K562 (cell line): ENCODE measurements around the gene NOD1. TPM values are rescaled to one million over a fixed set of nuclear protein-coding genes. Genes with fewer than 3 reads are reported as not detected.

Experiments
- AFF1 ChIP-seq, 2 experiments: fragments of 450-650 bp; IDR thresholded peaks; 2 replicates each; pipeline ENCODE4 v1.6.1; 2018; ENCODE audit warnings: mild to moderate bottlenecking in 2 of 2, low read depth in 1 of 2; ENCODE audit not compliant: partially characterized antibody in 2 of 2
- BRF1 ChIP-seq: IDR thresholded peaks from 3 replicates; pipeline ENCODE4 v1.6.1; 2011; ENCODE audit warnings: borderline replicate concordance, mild to moderate bottlenecking; ENCODE audit not compliant: insufficient read length; ENCODE audit errors: extremely low read depth
- ELF4 ChIP-seq: fragments of 450-650 bp; formaldehyde crosslinking; IDR thresholded peaks from 2 replicates; pipeline ENCODE4 v1.4.0; 2022; ENCODE audit warnings: missing genetic modification characterization
- JUND ChIP-seq, 2 experiments: IDR thresholded peaks; 2 replicates in 1 of 2; 3 replicates in 1 of 2; pipeline ENCODE4 v1.6.1; 2011; ENCODE audit warnings: borderline replicate concordance in 2 of 2, low read depth in 2 of 2, low read length in 2 of 2, improper control_type of control experiment in 1 of 2, missing biosample characterization in 1 of 2, missing genetic modification characterization in 1 of 2, missing genetic modification reagents in 1 of 2
- NCOR1 ChIP-seq: fragments of 450-650 bp; IDR thresholded peaks from 2 replicates; pipeline ENCODE4 v1.6.1; 2016; ENCODE audit warnings: mild to moderate bottlenecking, moderate library complexity
- NONO ChIP-seq, 2 experiments: fragments of 200-400 bp in 1 of 2; fragments of 450-650 bp in 1 of 2; formaldehyde crosslinking in 1 of 2; IDR thresholded peaks; 2 replicates each; pipeline ENCODE4 v1.6.1; 2017; ENCODE audit warnings: low read depth in 2 of 2, mild to moderate bottlenecking in 2 of 2, moderate library complexity in 2 of 2, low read length in 1 of 2
- POLR2AphosphoS5 ChIP-seq: IDR thresholded peaks from 2 replicates; pipeline ENCODE4 v1.6.1; 2011; ENCODE audit warnings: mild to moderate bottlenecking, low read depth, low read length, moderate library complexity; ENCODE audit not compliant: control insufficient read depth, insufficient read depth
- SREBF2 ChIP-seq: sonication (generic); formaldehyde crosslinking; IDR thresholded peaks from 2 replicates; pipeline ENCODE4 v1.4.0; 2020; ENCODE audit warnings: mild to moderate bottlenecking, missing genetic modification reagents
- TARDBP ChIP-seq: fragments of 450-650 bp; IDR thresholded peaks from 2 replicates; pipeline ENCODE4 v1.6.1; 2016
- TCFL5 ChIP-seq: fragments of 250-450 bp; sonication (Bioruptor Pico); conservative IDR thresholded peaks from 2 replicates; pipeline ENCODE4 v1.6.1; 2021; ENCODE audit warnings: mild to moderate bottlenecking, moderate library complexity, matching md5 sums
- ZKSCAN8 ChIP-seq: fragments of 200-800 bp; sonication (Bioruptor generic); IDR thresholded peaks from 2 replicates; pipeline ENCODE4 v1.6.1; 2016; ENCODE audit warnings: missing genetic modification characterization, missing compliant biosample characterization
- polyA plus RNA-seq, 8 experiments: library from polyadenylated mRNA; depleted of rRNA in 4 of 8; stranded (reverse) in 5 of 8; unstranded in 3 of 8; fragments of >200 nt; fragmentation: Nextera tagmentation in 2 of 8; fragmentation: Illumina TruSeq in 1 of 8; extraction: Ambion mirVana in 2 of 8; extraction: Trizol in 1 of 8; gene quantifications; 2 replicates each; pipeline versions ENCODE4 v1.2.1 to v1.2.3, GENCODE V29; 2011 to 2014; ENCODE audit warnings: inconsistent platforms in 1 of 8, missing spikeins in 1 of 8
- total RNA-seq, 7 experiments: library from RNA; depleted of rRNA in 6 of 7; stranded (reverse); fragments of >200 nt in 6 of 7; fragmentation: Illumina TruSeq in 2 of 7; extraction: Trizol in 2 of 7; gene quantifications; 2 replicates each; pipeline versions ENCODE4 v1.2.1 to v1.2.3, GENCODE V29; 2011 to 2021; ENCODE audit warnings: low replicate concordance in 1 of 7
- TF ChIP-seq, protein P1 (sequence below), 2 experiments: fragments of 450-650 bp; IDR thresholded peaks; 2 replicates each; pipeline ENCODE4 v1.6.1; 2016; ENCODE audit warnings: mild to moderate bottlenecking in 2 of 2, borderline replicate concordance in 1 of 2, low read depth in 1 of 2, moderate library complexity in 1 of 2

NOD1 gene
- total and polyA plus RNA-seq, 9 of the 15 experiments (the other 6 are each of a cell fraction or from before 2014, with no cell fraction given) = 0.34 to 7.1 (median 4.7) TPM

GRCh38 chr7:30505174-30505697 is 26.7 kb upstream of the NOD1 start (continued):
- TF ChIP-seq ELF4 (CRISPR knock-in tag) (0 out of 2 replicates have a peak, but pooled peaks have one; percentile 17), TARDBP (no peak), SREBF2 (CRISPR knock-in tag) (no peak), JUND (IDR thresholded peaks at IDR 0.05; ENCODE audit: borderline replicate concordance, low read depth, low read length) (no peak), JUND (tag; IDR thresholded peaks at IDR 0.05; ENCODE audit: borderline replicate concordance, low read depth, low read length) (no peak), NONO (IDR thresholded peaks at IDR 0.05; ENCODE audit: low read depth in 2 of 2, low read length in 1 of 2) (no peak), NCOR1 (no peak), POLR2AphosphoS5 (no peak), AFF1 (IDR thresholded peaks at IDR 0.05; ENCODE audit: low read depth in 1 of 2, partially characterized antibody in 2 of 2) (no peak), ZKSCAN8 (CRISPR knock-in tag) (no peak), TCFL5 (CRISPR knock-in tag) (no peak), BRF1 (no peak)
- TF ChIP-seq, protein P1, sequence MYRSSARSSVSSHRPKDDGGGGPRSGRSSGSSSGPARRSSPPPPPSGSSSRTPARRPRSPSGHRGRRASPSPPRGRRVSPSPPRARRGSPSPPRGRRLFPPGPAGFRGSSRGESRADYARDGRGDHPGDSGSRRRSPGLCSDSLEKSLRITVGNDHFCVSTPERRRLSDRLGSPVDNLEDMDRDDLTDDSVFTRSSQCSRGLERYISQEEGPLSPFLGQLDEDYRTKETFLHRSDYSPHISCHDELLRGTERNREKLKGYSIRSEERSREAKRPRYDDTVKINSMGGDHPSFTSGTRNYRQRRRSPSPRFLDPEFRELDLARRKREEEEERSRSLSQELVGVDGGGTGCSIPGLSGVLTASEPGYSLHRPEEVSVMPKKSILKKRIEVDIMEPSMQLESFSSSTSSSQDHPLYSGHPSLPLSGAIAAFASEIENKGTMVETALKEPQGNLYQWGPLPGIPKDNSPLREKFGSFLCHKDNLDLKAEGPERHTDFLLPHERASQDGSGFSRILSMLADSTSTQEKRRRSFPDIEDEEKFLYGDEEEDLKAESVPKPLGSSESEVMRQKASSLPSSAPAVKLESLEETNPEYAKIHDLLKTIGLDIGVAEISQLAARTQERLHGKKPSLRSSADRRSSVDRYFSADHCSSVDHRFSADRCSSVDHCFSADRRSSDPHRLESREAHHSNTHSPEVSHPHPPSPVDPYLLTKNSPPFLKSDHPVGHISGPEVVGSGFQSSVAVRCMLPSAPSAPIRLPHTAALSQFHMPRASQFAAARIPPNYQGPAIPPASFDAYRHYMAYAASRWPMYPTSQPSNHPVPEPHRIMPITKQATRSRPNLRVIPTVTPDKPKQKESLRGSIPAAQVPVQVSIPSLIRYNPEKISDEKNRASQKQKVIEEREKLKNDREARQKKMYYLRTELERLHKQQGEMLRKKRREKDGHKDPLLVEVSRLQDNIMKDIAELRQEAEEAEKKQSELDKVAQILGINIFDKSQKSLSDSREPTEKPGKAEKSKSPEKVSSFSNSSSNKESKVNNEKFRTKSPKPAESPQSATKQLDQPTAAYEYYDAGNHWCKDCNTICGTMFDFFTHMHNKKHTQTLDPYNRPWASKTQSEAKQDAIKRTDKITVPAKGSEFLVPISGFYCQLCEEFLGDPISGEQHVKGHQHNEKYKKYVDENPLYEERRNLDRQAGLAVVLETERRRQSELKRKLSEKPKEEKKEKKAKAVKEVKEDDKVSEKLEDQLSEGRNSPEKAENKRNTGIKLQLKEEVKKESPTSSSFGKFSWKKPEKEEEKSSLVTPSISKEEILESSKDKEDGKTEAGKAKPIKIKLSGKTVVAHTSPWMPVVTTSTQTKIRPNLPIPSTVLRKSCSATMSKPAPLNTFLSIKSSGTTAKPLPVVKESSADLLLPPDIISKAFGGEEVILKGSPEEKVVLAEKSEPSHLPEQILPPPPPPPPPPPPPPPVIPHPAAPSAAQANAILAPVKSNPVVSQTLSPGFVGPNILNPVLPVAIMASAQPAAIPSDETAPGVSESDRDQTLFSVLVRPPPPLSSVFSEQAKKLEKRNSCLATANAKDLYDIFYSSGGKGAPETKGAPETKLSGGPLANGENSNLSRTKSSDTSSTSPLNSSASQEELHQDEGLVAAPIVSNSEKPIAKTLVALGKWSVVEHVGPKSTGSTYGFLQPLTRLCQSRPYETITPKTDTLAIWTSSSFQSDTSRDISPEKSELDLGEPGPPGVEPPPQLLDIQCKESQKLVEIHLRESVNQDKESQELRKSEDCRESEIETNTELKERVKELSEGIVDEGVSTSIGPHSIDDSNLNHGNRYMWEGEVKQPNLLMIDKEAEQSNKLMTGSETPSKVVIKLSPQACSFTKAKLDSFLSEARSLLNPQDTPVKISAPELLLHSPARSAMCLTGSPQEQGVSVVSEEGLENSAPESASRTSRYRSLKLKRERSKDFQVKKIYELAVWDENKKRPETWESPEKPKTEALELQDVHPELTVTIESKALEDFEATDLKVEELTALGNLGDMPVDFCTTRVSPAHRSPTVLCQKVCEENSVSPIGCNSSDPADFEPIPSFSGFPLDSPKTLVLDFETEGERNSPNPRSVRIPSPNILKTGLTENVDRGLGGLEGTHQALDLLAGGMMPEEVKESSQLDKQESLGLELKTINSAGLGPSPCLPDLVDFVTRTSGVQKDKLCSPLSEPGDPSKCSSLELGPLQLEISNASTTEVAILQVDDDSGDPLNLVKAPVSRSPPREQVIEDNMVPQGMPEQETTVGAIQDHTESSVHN (IDR thresholded peaks at IDR 0.05; ENCODE audit: borderline replicate concordance in 1 of 2, low read depth in 1 of 2) = no peak
